Heart left ventricle (tissue), 13 donors: ENCODE results near the gene AGR3.

Experiments
- POLR2A ChIP-seq, 2 donors: fragments of 450-650 bp; IDR thresholded peaks; one replicate each; pipeline ENCODE4 v1.6.1; 2017; ENCODE audit warnings: antibody characterized with exemption in 2 of 2, mild to moderate bottlenecking in 2 of 2, moderate library complexity in 2 of 2
- TF ChIP-seq, protein P1 (sequence below), 12 donors: fragments of 200-600 bp; sonication (generic) in 4 of 12; IDR thresholded peaks; one replicate each; pipeline versions ENCODE4 v1.5.0 to v1.8.0; 2018 to 2022; ENCODE audit warnings: antibody characterized with exemption in 12 of 12, mild to moderate bottlenecking in 5 of 12
- donor health status: ischemic (EF 13 %, LVEDD 7.1; RV severe dilation, severe dysfunction).
- donor health status: DM: no; HTN: yes; CAD: no.
- donor health status: DM: no; HTN: no; CAD: no.
- donor health status: ischemic (EF 25% LVEDD 6.9; RV normal size, moderate dysfunction).
- donor health status: ischemic (EF 25% LVEDD 5.7; RV mildly dilated, moderate dysfunction).
- donor health status: ischemic (EF 35%, LVEDD 5.7; RV mildly dilated, moderate dysfunction).
- donor health status: nonischemic (EF 11% LVEDD 7.7; RV severe dilation, severe dysfunction).
- donor health status: DM: yes; HTN: yes; CAD: no.
- donor health status: PGD.
- donor health status: ischemic (EF 29% LVEDD 5.4; RV normal size, mild dysfunction).
- donor health status: nonischemic (EF 23%, LVEDD 6.1; RV moderate dilation, normal function).

DNA sequence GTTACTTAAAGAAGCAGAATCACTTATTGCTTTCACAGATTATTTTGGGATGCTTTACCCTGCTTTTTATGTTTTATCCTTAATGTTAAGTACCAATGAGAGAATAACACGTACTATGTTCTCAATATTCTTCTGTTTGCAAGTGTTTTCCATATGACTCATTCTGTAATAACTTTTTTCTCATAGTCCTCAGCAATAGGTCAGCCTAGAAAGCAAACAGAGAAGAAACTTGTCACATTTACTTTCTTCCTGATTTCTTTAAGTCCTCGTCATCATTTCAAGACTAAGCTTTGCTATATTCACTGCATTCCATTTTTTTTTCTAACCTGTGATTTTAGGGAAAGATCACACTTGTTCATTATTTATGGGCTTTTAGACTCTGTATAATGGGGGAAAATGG, 70.2 kb downstream of the AGR3 start:
- no peak for TF ChIP-seq POLR2A (IDR thresholded peaks at IDR 0.05)
- TF ChIP-seq, protein P1, sequence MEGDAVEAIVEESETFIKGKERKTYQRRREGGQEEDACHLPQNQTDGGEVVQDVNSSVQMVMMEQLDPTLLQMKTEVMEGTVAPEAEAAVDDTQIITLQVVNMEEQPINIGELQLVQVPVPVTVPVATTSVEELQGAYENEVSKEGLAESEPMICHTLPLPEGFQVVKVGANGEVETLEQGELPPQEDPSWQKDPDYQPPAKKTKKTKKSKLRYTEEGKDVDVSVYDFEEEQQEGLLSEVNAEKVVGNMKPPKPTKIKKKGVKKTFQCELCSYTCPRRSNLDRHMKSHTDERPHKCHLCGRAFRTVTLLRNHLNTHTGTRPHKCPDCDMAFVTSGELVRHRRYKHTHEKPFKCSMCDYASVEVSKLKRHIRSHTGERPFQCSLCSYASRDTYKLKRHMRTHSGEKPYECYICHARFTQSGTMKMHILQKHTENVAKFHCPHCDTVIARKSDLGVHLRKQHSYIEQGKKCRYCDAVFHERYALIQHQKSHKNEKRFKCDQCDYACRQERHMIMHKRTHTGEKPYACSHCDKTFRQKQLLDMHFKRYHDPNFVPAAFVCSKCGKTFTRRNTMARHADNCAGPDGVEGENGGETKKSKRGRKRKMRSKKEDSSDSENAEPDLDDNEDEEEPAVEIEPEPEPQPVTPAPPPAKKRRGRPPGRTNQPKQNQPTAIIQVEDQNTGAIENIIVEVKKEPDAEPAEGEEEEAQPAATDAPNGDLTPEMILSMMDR (IDR thresholded peaks at IDR 0.05), result no peak
